K562 (cell line): ENCODE measurements around the gene MPPED1. TPM values are rescaled to one million over a fixed set of nuclear protein-coding genes. Genes with fewer than 3 reads are reported as not detected.

Source experiments
- ATAC-seq: fragments of 200-7000 bp; cut with Tn5 transposase; 3 replicates; pipeline ENCODE4 v1.9.1; 2020; ENCODE audit warnings: moderate library complexity
- BruUV-seq: library from RNA; stranded (reverse); fragments of 400-500 nt; replicated peaks from 2 replicates; lab custom pipeline; 2021; lab: Mats Ljungman, UMichigan
- CTCF ChIA-PET: fragments of 300-600 bp; formaldehyde crosslinking; extraction: SDS; loops from one replicate; lab custom pipeline; 2021; ENCODE audit warnings: low intra/inter-chr PET ratio; lab: Yijun Ruan, JAX
- POLR2A ChIA-PET: fragments of 300-600, 350-650 bp; sonication (Branson Sonifier 250); formaldehyde crosslinking; extraction: SDS; loops from one replicate; lab custom pipeline; 2021; ENCODE audit warnings: antibody characterized with exemption, inconsistent platforms; lab: Yijun Ruan, JAX
- DNase-seq, 4 experiments: peaks; one replicate each; pipeline versions ENCODE4 v3.0.0 to v3.0.0-alpha.2; 2011 to 2018; ENCODE audit warnings: low spot score in 3 of 4, mixed read lengths in 3 of 4; ENCODE audit errors: extremely low read depth in 1 of 4
- FAIRE-seq: peaks from 2 replicates; lab custom pipeline; 2011; peaks lifted over from hg19 to GRCh38; lab: Jason Lieb, UNC
- H2AFZ ChIP-seq: 2 replicates; pipeline ENCODE4 v1.6.0; 2011; ENCODE audit warnings: low read depth, low read length, control low read depth, inconsistent platforms
- H3K27ac ChIP-seq: fragments of 200-600 bp; 3 replicates; pipeline ENCODE4 v1.8.0; 2011; ENCODE audit warnings: low read depth, mild to moderate bottlenecking, control low read depth, inconsistent platforms, low read length, moderate library complexity, mixed read lengths; ENCODE audit errors: extremely low read depth
- H3K27me3 ChIP-seq, 2 experiments: fragments of 300-600 bp in 1 of 2; 2 replicates in 1 of 2; 3 replicates in 1 of 2; pipeline versions ENCODE4 v1.6.0 to v1.8.0; 2011; ENCODE audit warnings: inconsistent platforms in 2 of 2, low read length in 2 of 2, mild to moderate bottlenecking in 1 of 2, mixed read lengths in 1 of 2, moderate library complexity in 1 of 2; ENCODE audit not compliant: control insufficient read depth in 2 of 2, insufficient read depth in 2 of 2
- H3K36me3 ChIP-seq: fragments of 300-600 bp; 3 replicates; pipeline ENCODE4 v1.8.0; 2011; ENCODE audit warnings: mild to moderate bottlenecking, low read length, inconsistent platforms; ENCODE audit not compliant: control insufficient read depth, insufficient read depth
- H3K4me1 ChIP-seq, 2 experiments: fragments of 200-600 bp in 1 of 2; replicated peaks in 1 of 2; 2 replicates in 1 of 2; 3 replicates in 1 of 2; pipeline versions ENCODE4 v1.5.1 to v1.8.0; 2011; ENCODE audit warnings: inconsistent platforms in 2 of 2, low read length in 2 of 2, mild to moderate bottlenecking in 1 of 2, mixed read lengths in 1 of 2, moderate library complexity in 1 of 2; ENCODE audit not compliant: control insufficient read depth in 2 of 2, insufficient read depth in 2 of 2
- H3K4me2 ChIP-seq: 2 replicates; pipeline ENCODE4 v1.6.1; 2011; ENCODE audit warnings: low read length, control low read depth, inconsistent platforms, mixed read lengths; ENCODE audit not compliant: insufficient read depth
- H3K4me3 ChIP-seq: fragments of 200-600 bp; sonication (generic), shearing (Covaris generic); 2 replicates; pipeline ENCODE4 v1.5.1; 2016; ENCODE audit warnings: control low read depth, inconsistent platforms
- H3K79me2 ChIP-seq: fragments of 200-600 bp; 3 replicates; pipeline ENCODE4 v1.8.0; 2011; ENCODE audit warnings: low read length, inconsistent platforms; ENCODE audit not compliant: control insufficient read depth, insufficient read depth
- H3K9ac ChIP-seq, 2 experiments: 2 replicates each; pipeline versions ENCODE4 v1.6.0 to v1.6.1; 2011; ENCODE audit warnings: low read depth in 2 of 2, low read length in 2 of 2, control low read depth in 1 of 2, inconsistent platforms in 1 of 2, mild to moderate bottlenecking in 1 of 2, mixed read lengths in 1 of 2; ENCODE audit not compliant: insufficient read depth in 1 of 2
- H3K9me1 ChIP-seq: one replicate; pipeline ENCODE4 v1.6.0; 2011; ENCODE audit warnings: inconsistent platforms, mild to moderate bottlenecking, low read length, moderate library complexity; ENCODE audit not compliant: control insufficient read depth, insufficient read depth
- H3K9me3 ChIP-seq: replicated peaks from 2 replicates; pipeline ENCODE4 v1.5.1; 2011; ENCODE audit warnings: low read depth, low read length, inconsistent platforms; ENCODE audit not compliant: control insufficient read depth, insufficient read depth
- H4K20me1 ChIP-seq: replicated peaks from 2 replicates; pipeline ENCODE4 v1.6.1; 2011; ENCODE audit warnings: low read length, inconsistent platforms, mixed read lengths; ENCODE audit not compliant: control insufficient read depth, insufficient read depth
- AFF4 ChIP-seq: sonication (generic); formaldehyde crosslinking; IDR thresholded peaks from 2 replicates; pipeline ENCODE4 v1.8.0; 2023; ENCODE audit warnings: mild to moderate bottlenecking, missing genetic modification reagents
- ARID3B ChIP-seq: fragments of 250-450 bp; sonication (Bioruptor Pico); IDR thresholded peaks from 2 replicates; pipeline ENCODE4 v1.4.0; 2020; ENCODE audit warnings: borderline replicate concordance
- EP400 ChIP-seq: fragments of 450-650 bp; IDR thresholded peaks from 2 replicates; pipeline ENCODE4 v1.6.1; 2017; ENCODE audit warnings: antibody characterized with exemption, mild to moderate bottlenecking, moderate library complexity
- GABPB2 ChIP-seq: fragments of 250-450 bp; sonication (Bioruptor Pico); conservative IDR thresholded peaks from 2 replicates; pipeline ENCODE4 v1.5.1; 2021; ENCODE audit warnings: mild to moderate bottlenecking
- HLTF ChIP-seq: fragments of 450-650 bp; IDR thresholded peaks from 2 replicates; pipeline ENCODE4 v1.6.1; 2016
- TAL1 ChIP-seq: fragments of 450-650 bp; IDR thresholded peaks from 2 replicates; pipeline ENCODE4 v1.6.1; 2016; ENCODE audit warnings: mild to moderate bottlenecking
- TBL1XR1 ChIP-seq, 2 experiments: IDR thresholded peaks; 2 replicates each; pipeline ENCODE4 v1.6.1; 2012; ENCODE audit warnings: improper control_type of control experiment in 2 of 2, low read length in 2 of 2, mild to moderate bottlenecking in 1 of 2
- ZBTB12 ChIP-seq: fragments of 250-450 bp; sonication (Bioruptor Pico); IDR thresholded peaks from 2 replicates; pipeline ENCODE4 v1.4.0; 2020
- WGBS: fragments of 100-300 bp; shearing (Covaris generic); methylation state at CpG from one replicate; pipeline ENCODE4 v1.1.6; 2016; ENCODE audit warnings: low coverage, mixed read lengths; ENCODE audit not compliant: insufficient coverage; ENCODE audit errors: missing lambda C conversion rate; 5-methylcytosine and 5-hydroxymethylcytosine counted together
- in situ Hi-C: fragments of 300-500 bp; cut with MboI; formaldehyde crosslinking; loops from 4 replicates; pipeline ENCODE4 v1.15.0; 2018; ENCODE audit warnings: inconsistent platforms, mixed read lengths
- intact Hi-C: fragments of 100-400 bp; cut with micrococcal nuclease; formaldehyde crosslinking; loops from 2 replicates; pipeline ENCODE4 v1.14.2; 2022
- polyA plus RNA-seq, 8 experiments: library from polyadenylated mRNA; depleted of rRNA in 4 of 8; stranded (reverse) in 5 of 8; unstranded in 3 of 8; fragments of >200 nt; fragmentation: Nextera tagmentation in 2 of 8; fragmentation: Illumina TruSeq in 1 of 8; extraction: Ambion mirVana in 2 of 8; extraction: Trizol in 1 of 8; gene quantifications; 2 replicates each; pipeline versions ENCODE4 v1.2.1 to v1.2.3, GENCODE V29; 2011 to 2014; ENCODE audit warnings: inconsistent platforms in 1 of 8, missing spikeins in 1 of 8
- total RNA-seq, 7 experiments: library from RNA; depleted of rRNA in 6 of 7; stranded (reverse); fragments of >200 nt in 6 of 7; fragmentation: Illumina TruSeq in 2 of 7; extraction: Trizol in 2 of 7; gene quantifications; 2 replicates each; pipeline versions ENCODE4 v1.2.1 to v1.2.3, GENCODE V29; 2011 to 2021; ENCODE audit warnings: low replicate concordance in 1 of 7

MPPED1 gene
- total and polyA plus RNA-seq, 9 of the 15 experiments (the other 6 are each of a cell fraction or from before 2014, with no cell fraction given) = not detected

GRCh38 chr22:43395086-43395695 is 16.6 kb upstream of the MPPED1 start:
- Histone ChIP-seq H3K27me3 (peaks cover 0 to 4% of the 10 kb centered on the region in 2 experiments; a peak in 2 of 5 replicates), H3K4me1 (peaks cover 0 to 7% of the 10 kb centered on the region in 2 experiments; a peak in 2 of 5 replicates), H3K9ac (no peak overlapping the region), H2AFZ (no peak overlapping the region), H3K79me2 (no peaks in the 10 kb centered on the region), H4K20me1 (no peaks in the 10 kb centered on the region)
- 0% methylated on average over 2 of the region's 9 CpGs for WGBS
- in situ Hi-C loops = loop anchor here (10.0 kb wide), 1 partner anchor 1230 kb away; no protein-coding TSS in a partner anchor
- CTCF ChIA-PET = no interaction called here
- TF ChIP-seq TBL1XR1 (IDR thresholded peaks at IDR 0.05; ENCODE audit: low read length in 2 of 2) = no peak
- no peak for TF ChIP-seq ZBTB12
- no peak for TF ChIP-seq HLTF
- TF ChIP-seq GABPB2 (CRISPR knock-in tag) = no peak
- no peak for TF ChIP-seq EP400
- TF ChIP-seq AFF4 = no peak
- TF ChIP-seq ARID3B (CRISPR knock-in tag) = no peak
- TF ChIP-seq TAL1 = no peak
- TF ChIP-seq, all 486 proteins: peak for 0
- no peak overlapping the region for H3K4me2 ChIP-seq
- POLR2A ChIA-PET = interaction anchor here (0.5 kb wide), 2 partner anchors 124 to 282 kb away, joined by 3 read pairs; no protein-coding TSS in a partner anchor
- no peak overlapping the region for H3K27ac ChIP-seq
- H3K4me3 ChIP-seq = no peak overlapping the region
- ATAC-seq (no peak), DNase-seq (no peak), FAIRE-seq (no peak)
- no peaks in the 10 kb centered on the region for H3K9me1 ChIP-seq
- H3K9me3 ChIP-seq = no peaks in the 10 kb centered on the region
- no TSS peak for BruUV-seq
- intact Hi-C loops = loop anchor here (5.0 kb wide), 1 partner anchor 227 kb away; no protein-coding TSS in a partner anchor
- no peaks in the 10 kb centered on the region for H3K36me3 ChIP-seq
